ENCODE measurements around the gene HAPLN2. TPM values are rescaled to one million over a fixed set of nuclear protein-coding genes. Genes with fewer than 3 reads are reported as not detected.
A peak's percentile ranks its signal among the peaks of the same experiment; 100 is the strongest.

Gene HAPLN2
- total and polyA plus RNA-seq, 12 donors, result 0.17 to 3.1 (median 1.1) TPM; not detected in 4

DNA sequence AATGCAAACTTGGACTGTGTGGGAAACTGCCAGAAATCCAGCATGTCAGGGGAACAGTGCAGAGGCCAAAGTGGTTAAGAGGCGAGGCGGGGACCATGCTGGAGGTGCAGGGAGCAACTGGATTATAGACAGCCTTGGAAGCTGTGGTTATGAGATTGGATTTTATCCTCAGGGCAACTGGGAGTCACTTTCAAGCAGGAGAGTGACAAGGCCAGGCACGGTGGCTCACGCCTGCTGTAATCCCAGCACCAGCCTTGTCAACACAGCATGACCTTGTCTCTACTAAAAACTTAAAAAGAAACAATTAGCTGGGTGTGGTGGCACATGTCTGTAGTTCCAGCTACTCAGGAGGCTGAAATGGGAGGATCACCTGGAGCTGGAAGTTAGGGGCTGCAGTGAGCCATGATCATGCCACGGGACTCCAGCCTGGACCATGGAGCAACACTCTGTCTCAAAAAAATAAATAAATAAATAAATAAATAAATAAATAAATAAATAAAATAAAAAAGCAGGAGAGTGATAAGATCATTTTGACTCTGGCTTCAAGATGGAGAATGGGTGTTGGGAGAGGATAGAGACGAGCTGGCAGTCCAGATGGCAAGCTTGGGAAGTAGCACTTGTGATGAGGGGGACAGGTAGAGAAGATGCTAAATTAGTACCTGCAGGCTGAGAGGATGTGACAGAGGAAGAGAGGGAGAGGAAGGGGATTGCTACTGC is 3.5 kb downstream of the HAPLN2 start:
- peaks cover 0 to 23% of the 10 kb centered on the region in 2 donors for H3K4me1 ChIP-seq (replicated peaks in 1 of 2)
- DNase-seq, result peak in 1 of 7 donors; percentile 9
- TF ChIP-seq POLR2A (IDR thresholded peaks at IDR 0.05) (no peak), CTCF (IDR thresholded peaks at IDR 0.05) (no peak)
- H3K27me3 ChIP-seq, result peaks cover 39% of the 10 kb centered on the region
- intact Hi-C loops (cut with DNase I), result loop anchor here in 1 of 2 donors (5.0 kb wide), 1 partner anchor 35 kb away; no protein-coding TSS in a partner anchor
- no peaks in the 10 kb centered on the region for H3K36me3 ChIP-seq (replicated peaks in 1 of 2)
- no peaks in the 10 kb centered on the region for H3K9me3 ChIP-seq (replicated peaks in 1 of 3)
- WGBS, 4 donors, result 65 to 78% (median 72%) methylated on average over 6 of the region's 6 CpGs
- H3K4me3 ChIP-seq, result no peak overlapping the region
- H3K27ac ChIP-seq, result no peak overlapping the region

DNA sequence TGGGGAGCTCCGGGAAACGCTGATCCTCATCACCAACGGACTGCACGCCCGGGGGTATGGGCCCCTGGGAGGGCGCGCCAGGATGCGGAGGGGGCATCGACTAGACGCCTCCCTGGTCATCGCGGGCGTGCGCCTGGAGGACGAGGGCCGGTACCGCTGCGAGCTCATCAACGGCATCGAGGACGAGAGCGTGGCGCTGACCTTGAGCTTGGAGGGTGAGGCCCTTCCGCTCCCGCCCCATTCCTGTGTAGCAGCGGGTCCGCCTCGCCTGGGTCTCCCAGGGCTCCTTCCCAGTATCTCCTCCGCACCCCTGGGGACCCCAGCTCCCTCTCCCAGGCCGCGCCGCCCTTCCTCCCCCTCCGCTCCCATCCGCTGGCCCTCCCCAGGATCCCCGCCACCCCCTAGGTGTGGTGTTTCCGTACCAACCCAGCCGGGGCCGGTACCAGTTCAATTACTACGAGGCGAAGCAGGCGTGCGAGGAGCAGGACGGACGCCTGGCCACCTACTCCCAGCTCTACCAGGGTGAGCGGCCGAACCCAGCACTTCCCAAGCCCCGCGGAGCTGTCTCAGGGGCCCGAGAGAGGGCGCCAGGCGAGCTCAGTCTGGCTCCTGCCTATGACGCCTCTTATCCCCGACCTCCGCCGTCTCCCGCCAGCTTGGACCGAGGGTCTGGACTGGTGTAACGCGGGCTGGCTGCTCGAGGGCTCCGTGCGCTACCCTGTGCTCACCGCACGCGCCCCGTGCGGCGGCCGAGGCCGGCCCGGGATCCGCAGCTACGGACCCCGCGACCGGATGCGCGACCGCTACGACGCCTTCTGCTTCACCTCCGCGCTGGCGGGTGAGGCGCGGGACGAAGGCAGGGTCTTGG is 5.0 kb downstream of the HAPLN2 start:
- H3K27me3 ChIP-seq, result peaks cover 39% of the 10 kb centered on the region
- H3K36me3 ChIP-seq (replicated peaks in 1 of 2), result no peaks in the 10 kb centered on the region
- intact Hi-C loops (cut with DNase I), result loop anchor here in 1 of 2 donors (5.0 kb wide), 1 partner anchor 33 kb away; no protein-coding TSS in a partner anchor
- peak; percentile 39 to 70 (median 49) for DNase-seq
- H3K4me3 ChIP-seq, result peak overlapping the region in 1 of 4 donors; percentile 46
- WGBS, 4 donors, result 0 to 2% (median 1%) methylated on average over 3 to 87 of the region's 87 CpGs
- peak overlapping the region in 2 of 5 donors; percentile 17 to 45 for H3K27ac ChIP-seq
- no peaks in the 10 kb centered on the region for H3K9me3 ChIP-seq (replicated peaks in 1 of 3)
- TF ChIP-seq POLR2A (IDR thresholded peaks at IDR 0.05) (no peak), CTCF (IDR thresholded peaks at IDR 0.05) (peak in 4 of 6 experiments; percentile 11 to 40 (median 28))
- H3K4me1 ChIP-seq (replicated peaks in 1 of 2), result peaks cover 0 to 23% of the 10 kb centered on the region in 2 donors

DNA sequence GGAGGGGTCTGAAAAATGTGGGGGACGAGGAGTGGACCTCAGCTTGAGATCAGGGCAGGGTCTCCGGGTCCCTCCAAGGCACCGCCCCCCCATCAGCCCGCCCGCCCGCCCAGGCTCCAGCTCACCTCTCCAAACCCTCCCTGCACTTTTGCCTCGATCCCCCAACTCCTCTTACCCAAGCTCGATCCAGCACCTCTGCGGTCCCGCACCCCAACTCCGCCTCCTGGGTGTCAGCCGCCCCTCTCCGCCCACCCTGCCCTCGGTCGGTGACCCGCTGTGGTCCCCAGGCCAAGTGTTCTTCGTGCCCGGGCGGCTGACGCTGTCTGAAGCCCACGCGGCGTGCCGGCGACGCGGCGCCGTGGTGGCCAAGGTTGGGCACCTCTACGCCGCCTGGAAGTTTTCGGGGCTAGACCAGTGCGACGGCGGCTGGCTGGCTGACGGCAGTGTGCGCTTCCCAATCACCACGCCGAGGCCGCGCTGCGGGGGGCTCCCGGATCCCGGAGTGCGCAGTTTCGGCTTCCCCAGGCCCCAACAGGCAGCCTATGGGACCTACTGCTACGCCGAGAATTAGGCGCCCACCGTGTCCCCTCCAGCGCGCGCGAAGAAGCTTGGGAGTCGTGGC is 5.7 kb downstream of the HAPLN2 start:
- H3K9me3 ChIP-seq (replicated peaks in 1 of 3), result no peaks in the 10 kb centered on the region
- no peaks in the 10 kb centered on the region for H3K36me3 ChIP-seq (replicated peaks in 1 of 2)
- intact Hi-C loops (cut with DNase I), result loop anchor here in 1 of 2 donors (5.0 kb wide), 1 partner anchor 32 kb away; no protein-coding TSS in a partner anchor
- DNase-seq, result peak in 1 of 7 donors; percentile 13
- peaks cover 0 to 23% of the 10 kb centered on the region in 2 donors for H3K4me1 ChIP-seq (replicated peaks in 1 of 2)
- WGBS, 4 donors, result 0 to 2% (median 1%) methylated on average over 1 to 55 of the region's 55 CpGs; no CpG with 5 or more reads in 1 of the 4 donors
- H3K4me3 ChIP-seq, result peak overlapping the region in 1 of 4 donors; percentile 46
- H3K27me3 ChIP-seq, result peaks cover 39% of the 10 kb centered on the region
- peak overlapping the region in 2 of 5 donors; percentile 17 to 45 for H3K27ac ChIP-seq
- TF ChIP-seq POLR2A (IDR thresholded peaks at IDR 0.05), result no peak
- TF ChIP-seq CTCF (IDR thresholded peaks at IDR 0.05), result no peak

Measured in adrenal gland (tissue), 12 donors.